ENCODE results near the gene FYB1.

- TF ChIP-seq CTCF (IDR thresholded peaks at IDR 0.05) (no peak), POLR2A (IDR thresholded peaks at IDR 0.05) (no peak), EP300 (IDR thresholded peaks at IDR 0.05) (no peak)
Measured at GRCh38 chr5:39107350-39107749, 112.0 kb downstream of the FYB1 start.
